ENCODE results near the gene RPS19BP1.
A peak's percentile ranks its signal among the peaks of the same experiment; 100 is the strongest.
"Not testable (repeated sequence)": the region's sequence is repeated elsewhere in the genome, so short reads cannot be mapped to it uniquely, and the experiment has no call there.

Gene RPS19BP1

DNA sequence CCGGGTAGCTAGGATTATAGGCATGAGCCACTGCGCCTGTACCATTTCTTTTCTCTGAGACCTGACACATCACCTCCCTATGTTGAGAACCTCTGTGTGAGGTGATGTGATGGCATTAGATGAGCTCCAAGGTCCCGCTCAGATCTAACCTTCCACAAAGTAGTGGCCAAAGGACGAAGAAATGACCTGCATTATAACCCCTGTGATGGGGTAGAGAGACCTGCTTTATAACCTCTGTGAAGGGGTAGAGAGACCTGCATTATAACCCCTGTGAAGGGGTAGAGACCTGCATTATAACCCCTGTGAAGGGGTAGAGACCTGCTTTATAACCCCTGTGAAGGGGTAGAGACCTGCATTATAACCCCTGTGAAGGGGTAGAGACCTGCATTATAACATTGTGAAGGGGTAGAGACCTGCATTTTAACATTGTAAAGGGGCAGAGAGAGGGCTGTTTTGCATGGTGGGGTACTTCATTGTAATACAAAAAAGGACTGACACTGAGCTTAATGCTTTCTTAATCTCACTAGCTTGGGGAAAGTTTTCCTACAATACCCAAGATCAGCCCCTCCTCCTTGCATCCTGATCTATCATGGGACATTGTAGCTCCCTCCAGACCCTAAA, 21.9 kb downstream of the RPS19BP1 start:
- DNase-seq, result no peak

DNA sequence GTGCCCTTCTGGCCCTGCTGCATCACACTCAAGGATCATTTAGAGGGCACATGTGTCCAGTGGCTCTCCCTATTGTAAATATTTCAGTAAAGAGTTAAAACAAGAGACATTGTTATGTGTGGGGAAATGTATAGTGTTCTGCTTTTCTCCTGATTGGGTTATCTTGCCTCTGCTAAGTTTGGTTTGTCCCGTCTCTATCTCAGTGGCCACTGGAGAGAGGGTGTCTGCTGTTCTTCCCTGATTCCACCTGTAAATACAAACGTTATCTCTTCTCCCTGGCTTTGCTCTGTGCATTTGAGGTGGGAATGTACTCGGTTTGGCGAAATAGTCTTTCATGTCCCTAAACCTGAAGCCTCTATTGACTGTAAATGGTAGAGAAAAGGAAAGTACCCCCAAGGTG, 24.2 kb downstream of the RPS19BP1 start:
- no peak for DNase-seq

DNA sequence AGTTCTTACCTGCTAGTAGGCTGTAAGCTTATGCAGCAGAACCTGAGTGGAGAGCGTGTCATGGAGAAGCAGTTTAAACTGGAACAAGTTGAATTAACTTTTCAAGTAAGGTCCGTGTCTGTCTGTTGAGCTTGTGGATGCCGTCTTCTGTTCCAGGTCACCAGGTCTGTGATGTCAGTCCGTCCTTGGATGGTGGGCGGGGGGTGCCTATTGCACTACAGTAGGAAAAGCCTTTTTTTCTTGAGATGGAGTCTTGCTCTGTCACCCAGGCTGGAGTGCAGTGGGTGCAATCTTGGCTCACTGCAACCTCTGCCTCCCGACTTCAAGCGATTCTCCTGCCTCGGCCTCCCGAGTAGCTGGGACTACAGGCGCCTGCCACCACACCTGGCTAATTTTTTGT, 25.5 kb downstream of the RPS19BP1 start:
- DNase-seq, result not testable (repeated sequence)

DNA sequence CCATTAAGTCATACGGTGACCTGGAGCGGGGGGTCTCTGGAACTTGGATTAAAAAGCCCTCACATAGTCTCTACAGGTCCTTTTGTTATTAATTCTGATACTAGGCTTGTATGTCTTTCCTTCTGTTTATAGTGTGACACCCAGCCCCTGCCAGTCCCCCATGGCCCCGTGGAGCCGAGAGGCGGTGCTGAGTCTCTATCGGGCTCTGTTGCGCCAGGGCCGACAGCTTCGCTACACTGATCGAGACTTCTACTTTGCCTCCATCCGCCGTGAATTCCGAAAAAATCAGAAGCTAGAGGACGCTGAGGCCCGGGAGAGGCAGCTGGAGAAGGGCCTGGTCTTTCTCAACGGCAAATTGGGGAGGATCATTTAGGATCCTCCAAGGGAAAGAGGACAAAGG, 28.5 kb downstream of the RPS19BP1 start:
- DNase-seq, result no peak

DNA sequence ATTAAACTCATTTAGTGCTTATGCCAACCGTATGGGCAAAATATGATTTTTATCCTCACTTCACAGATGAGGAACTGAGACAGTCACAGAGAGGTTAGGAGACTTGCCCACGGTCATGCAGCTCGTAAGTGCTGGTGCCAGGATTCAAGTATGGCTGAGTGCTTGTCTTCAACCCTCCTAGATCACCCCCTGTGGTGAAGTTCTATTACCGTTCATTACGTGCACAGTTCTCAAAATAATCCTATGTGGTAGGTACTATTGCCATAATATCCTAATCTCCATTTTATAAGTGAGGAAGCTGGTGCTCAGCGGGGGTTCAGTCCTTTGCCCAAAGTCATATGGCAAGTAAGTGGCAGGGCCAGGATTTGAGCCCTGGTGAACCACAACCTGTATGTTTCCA, 28.9 kb downstream of the RPS19BP1 start:
- no peak for DNase-seq

DNA sequence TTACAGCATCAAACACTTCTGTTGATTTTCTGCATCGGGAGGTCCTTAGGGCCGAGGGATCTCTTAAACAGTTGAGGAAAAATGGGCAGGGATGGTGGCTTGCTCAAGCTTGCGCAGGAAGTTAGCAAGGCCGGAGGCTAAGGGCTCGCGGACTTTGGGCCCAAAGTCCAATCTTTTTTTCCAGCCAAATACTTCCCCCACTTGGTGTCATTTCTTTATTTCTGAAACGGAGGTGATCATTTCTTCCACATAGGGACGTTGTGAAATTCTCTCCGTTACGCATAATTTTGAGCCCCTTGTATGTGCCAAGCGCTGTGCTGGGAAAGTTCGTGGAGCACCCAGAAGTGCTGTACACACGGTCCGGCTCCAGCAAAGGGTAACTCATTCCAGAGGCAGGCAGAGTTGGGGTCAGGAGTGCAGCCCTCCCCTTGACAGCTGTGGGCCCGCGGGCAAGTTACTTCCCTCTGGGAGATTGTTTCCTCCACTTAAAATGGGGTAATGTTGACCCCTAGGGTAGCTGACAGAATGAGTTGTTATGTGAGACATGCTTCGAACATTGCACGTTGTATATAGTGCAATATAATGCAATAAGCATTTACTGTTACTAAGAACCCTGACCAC, 29.6 kb downstream of the RPS19BP1 start:
- no peak for DNase-seq

DNA sequence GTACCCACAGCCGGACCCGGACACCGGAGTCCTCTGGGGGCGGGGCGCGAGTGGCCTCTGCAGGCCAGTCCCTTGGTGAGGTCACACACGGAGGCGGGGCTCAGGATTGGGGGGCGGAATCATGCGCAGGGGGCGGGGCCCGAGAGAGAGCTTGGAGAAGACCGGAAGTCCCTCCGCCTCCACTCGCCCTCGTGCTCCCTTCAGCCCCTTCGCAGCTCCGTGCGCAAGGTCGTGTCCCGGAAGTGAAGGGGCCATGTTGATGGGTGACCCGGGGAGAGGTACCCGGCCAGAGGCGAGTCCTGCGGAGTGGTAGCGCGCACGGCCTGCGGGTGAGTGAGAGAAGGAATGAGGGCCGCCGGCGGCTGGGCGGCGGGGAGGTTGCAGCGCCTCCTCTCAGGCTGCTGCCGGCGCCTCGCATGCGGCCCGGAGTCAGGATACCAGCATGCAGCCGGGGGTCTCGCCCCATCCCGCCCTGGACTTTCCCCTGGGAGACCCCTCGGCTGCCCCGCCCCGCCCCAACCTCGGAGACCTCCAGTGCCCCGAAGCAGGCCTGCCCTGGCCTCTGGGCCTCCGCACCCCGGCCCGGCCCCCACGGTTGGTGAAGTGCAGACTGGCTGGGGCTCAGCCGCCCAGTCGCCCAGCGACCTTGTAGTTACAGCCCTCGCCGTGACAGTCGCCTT, 30.3 kb downstream of the RPS19BP1 start, which contains the start of gene MIEF1:
TSS of gene MIEF1 (plus strand) at position 182 of the 680 bp plus-strand sequence. CDS start 9,005 bp downstream, outside the sequence.
- peak; percentile 97 for DNase-seq

DNA sequence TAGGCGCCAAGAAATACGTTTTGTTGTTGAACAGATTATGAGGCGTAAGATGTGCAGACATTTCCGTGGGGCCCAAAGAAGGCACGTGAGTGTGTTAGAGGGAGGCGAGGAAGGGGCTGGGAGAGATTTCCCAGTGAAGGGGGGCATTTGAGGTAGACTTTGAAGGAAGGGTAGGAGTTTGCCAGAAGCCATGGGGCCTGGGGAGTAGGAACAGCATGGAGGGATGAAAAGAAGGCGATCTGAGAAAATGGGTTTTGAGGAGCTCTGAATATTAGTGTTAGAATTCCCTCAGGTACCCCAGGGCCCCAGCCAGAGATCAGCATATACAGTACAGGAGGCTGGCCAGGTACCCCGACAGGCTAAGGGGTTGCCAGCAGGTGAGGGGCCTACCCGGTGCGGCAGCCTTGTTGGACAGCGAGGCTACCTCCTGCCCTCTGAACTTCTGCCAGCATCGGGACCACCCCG, 30.9 kb downstream of the RPS19BP1 start:
- no peak for DNase-seq

DNA sequence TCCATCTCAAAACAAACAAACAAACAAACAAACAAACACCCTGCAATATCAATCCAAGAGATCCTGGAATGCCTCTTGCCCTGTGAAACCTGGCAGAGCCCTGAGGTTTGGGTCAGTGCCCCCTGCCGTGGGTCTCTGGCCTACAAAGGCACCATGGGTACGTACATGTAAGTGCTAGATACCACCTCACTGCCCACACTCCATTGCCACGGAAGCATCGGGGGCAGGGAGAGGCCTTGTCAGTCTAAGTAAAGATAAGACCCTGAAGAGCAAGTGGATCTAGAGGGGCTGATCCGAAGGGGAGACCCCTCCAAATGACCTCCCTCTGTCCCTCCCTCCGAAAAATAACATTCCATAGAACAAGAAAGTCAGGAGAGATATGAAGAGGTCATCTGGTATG, 32.4 kb downstream of the RPS19BP1 start:
- DNase-seq, result no peak

DNA sequence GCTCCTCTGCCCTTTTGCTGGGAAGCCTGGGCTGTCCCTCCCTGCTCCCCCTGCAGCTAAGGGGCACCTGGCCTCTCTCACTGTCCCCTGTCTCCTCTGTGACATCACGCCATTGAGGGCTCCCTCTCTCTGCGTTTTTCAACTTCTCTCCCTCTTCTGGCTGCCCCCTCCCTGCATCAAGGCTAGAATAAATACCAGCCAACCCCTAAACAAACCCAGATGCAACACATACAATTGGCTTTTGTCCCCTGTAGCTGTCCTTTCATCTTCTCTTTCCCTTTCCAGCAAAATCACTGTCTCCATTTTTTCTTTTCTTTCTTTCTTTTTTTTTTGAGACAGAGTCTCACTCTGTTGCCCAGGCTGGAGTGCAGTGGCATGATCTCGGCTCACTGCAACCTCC, 33.7 kb downstream of the RPS19BP1 start:
- DNase-seq, result no peak

DNA sequence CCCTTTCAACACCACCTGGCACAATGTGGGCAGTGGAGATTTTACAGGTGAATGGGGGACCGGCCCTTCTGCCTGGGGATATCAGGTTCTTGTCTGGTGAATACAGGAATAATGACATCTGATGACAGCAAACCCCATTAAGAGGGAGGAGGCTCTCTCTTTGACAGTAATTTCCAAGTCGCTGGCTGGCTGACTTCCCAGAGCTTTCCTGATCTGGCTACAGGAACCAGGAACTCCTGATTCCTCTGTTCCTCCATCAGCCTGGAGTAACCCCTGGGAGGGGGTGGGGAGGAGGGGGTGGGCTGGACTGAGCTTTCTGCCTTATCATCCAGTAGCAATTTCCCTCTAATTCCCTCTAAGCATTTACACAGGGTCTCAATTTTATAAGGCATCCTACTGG, 34.2 kb downstream of the RPS19BP1 start:
- no peak for DNase-seq

DNA sequence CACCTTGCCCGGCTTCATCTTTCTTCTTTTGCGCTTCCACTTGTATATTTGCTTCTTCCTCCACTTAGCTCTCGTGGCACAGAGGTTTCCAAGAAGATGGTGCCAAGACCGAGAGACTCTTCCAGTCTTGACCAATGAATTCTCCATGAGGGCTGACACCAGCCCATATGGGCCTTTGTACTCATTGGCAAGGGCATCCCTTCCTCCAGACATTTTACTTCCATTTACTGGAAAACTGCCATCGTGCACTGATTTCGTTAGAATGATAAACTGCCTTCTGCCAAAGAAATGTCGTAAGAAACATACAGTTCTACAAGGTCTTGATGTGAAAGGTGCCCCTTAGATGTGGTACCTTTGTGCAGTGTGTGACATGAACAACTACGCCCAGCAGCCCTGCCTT, 35.1 kb downstream of the RPS19BP1 start:
- no peak for DNase-seq

DNA sequence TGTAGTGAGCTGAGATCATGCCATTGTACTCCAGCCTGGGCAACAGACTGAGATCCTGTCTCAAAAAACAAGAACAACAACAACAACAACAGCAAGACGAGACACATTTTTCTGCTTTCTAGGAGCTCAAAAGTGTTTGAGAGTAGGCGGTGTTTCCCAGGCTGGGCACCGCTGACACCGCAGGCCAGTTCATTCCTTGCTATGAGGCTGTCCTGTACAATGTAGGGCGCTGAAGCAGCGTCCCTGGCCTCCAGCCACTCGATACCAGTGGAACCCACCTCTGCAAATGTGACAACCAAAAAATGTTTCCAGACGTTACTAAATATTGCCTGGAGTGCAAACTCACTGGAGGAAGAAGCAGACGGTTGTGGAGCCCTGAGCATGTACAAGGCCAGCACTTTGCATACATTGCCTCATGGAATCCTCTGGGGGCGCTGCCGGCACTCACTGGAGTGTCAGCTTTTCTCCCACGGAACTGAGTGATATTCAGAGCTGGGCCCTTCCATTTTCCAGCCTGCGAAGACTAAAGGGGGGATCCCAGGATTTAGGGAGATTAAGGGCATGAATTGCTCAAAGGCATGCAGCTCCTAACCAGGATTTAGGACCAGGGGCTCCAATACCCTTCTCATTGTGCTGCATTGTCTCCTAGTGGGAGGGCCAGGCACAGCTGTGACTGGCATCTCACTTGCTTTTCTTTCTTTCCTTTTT, 36.3 kb downstream of the RPS19BP1 start:
- DNase-seq, result peak; percentile 79

DNA sequence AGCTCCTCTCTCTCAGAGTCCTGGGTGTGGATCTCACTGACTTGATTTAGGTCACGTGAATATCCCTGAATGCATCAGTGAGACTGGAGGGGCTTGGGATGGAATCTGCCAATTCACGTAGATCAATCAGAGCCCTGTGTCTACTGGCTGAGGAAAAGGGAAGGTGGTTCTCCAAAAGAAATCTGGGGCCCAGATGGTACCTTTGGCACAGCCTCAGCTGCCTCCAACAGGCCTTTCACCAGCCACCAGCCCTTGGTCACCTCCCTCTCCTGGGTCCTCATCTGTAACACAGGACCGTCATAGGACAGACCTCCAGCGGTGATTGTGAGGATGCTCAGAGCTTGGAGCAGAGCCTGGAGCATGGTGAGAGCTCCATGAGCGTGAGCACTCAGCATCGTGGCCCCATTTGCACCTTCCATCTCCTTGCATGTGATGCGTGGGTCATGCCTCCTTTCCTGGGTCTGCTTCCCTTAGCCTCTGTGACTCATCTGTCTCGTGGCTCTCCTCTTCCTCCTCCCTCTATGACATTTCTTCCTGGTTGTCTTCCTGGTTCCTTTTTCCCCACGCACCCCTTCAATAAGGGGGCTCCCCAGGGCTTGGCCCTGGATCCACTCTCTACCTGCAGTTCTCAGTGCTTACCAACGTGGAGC, 38.0 kb downstream of the RPS19BP1 start:
- DNase-seq, result no peak

DNA sequence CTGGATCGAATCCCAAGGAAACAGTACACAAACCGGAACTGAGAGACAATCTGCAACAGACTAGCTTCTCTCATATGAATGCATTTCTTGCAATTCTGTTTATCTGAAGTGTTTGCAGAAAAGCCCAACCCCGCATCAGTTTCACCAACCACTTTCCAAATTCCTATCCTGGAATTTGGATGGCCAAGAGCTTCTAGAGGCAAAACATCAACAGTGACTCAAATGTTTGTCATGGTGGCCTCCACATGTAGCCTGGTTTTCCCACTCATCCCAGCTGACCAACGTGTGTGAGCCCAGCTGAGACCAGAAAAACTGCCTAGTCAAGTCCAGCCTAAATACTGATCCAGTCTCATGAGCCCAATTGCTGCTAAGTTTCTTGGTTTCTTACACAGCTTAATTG, 38.8 kb downstream of the RPS19BP1 start:
- DNase-seq, result no peak

DNA sequence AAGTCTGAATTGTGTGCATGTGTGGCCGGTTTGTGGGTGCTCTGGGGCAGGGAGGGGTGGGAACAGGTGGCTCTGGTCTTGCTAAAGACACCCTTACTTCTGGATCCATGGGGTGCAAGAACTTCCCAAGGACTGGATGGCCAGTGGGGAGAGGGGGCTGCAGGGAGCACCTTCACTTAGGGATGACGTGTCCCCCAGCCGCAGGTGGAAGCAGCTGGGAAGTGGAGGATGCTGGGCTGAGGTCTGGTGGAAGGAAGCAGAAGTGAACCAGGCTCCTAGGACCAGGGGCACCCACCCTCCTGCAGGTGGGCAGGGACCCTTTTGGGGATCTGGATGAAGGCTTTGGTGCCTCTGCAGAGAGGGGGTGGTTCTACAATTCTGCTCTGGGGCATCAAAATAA, 40.4 kb downstream of the RPS19BP1 start:
- no peak for DNase-seq

DNA sequence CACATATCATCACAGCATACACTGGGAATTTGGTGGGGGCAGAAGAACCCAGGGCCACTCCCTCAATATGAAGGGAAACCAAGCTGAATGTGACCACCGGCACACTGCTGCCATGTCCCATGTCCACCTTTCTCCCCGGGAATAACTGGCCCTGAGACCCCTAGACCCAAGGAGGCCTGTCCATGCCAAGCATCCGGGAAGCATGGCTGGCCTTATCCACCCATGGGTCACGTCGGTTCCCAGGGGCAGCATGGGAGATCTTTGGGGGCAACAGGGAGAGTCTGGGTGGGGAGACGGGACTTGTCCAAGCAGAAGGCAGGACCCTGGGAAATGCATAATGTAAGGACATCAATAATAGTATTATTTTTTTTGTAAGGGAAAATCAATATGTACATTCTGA, 40.9 kb downstream of the RPS19BP1 start:
- DNase-seq, result no peak

DNA sequence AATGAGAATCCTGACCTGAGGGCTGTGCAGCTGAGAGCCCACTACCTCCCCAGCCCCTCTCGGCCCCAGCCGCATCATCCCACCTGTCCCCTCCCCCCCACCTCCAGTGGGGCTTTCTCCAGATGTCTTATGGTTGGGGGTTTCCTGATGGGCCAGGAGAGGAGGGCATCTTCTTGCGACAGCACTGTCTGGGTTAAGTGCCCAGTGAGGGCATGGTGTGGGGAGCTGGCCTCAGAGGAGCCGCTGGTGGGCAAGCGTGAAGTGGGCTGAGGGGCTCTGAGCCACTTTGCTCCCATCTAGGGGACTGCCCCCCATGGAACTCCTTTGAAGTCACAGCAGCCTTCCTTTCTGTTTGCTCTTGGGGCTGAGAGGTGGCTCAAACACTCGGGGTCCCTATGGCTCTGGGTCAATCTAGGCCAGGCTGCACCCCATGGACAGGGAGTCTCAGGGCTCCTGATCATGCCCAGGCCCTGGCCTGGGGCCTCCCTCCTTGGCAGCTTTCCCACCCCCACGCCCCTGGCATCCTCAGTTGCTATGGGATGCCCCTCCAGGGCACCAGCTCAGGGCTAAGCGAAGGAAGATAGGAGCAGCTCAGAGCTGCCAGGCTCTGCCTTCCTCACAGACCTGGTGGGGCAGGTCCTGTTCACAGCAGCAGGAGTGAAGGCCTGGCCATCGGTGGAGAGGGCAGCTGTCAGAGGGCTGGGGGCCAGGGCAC, 41.4 kb downstream of the RPS19BP1 start:
- no peak for DNase-seq

DNA sequence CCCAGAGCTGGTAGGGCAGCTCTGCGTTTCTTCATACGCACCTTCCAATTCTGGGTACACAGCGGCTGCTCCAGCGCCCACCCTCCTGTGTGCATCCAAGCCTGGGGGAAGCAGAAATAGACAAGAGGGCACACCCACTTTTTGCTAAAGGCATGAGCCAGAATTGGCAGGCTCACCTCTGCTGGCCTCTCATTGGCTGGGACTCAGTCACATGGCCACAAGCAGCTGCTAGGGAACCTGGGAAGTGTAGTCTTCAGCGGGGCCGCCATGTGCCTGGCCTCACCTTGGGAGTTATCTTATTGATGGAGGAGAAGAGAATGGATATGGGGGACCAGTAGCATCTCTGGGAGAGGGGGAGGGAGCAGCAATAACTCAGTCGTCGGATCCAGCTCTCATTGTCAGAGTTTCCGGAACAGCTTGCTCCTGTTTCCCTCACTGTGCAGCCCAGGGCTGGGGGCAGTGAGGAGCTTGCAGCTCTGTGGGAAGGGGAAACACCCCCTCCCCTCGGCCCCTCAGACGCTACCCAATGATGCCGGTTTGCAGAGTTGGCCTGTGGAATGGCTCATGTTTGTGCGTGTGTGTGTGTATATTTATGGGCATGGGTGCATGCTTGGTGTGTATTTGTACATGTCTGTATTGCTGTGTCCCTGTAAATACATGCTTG, 42.3 kb downstream of the RPS19BP1 start:
- DNase-seq, result peak; percentile 89

DNA sequence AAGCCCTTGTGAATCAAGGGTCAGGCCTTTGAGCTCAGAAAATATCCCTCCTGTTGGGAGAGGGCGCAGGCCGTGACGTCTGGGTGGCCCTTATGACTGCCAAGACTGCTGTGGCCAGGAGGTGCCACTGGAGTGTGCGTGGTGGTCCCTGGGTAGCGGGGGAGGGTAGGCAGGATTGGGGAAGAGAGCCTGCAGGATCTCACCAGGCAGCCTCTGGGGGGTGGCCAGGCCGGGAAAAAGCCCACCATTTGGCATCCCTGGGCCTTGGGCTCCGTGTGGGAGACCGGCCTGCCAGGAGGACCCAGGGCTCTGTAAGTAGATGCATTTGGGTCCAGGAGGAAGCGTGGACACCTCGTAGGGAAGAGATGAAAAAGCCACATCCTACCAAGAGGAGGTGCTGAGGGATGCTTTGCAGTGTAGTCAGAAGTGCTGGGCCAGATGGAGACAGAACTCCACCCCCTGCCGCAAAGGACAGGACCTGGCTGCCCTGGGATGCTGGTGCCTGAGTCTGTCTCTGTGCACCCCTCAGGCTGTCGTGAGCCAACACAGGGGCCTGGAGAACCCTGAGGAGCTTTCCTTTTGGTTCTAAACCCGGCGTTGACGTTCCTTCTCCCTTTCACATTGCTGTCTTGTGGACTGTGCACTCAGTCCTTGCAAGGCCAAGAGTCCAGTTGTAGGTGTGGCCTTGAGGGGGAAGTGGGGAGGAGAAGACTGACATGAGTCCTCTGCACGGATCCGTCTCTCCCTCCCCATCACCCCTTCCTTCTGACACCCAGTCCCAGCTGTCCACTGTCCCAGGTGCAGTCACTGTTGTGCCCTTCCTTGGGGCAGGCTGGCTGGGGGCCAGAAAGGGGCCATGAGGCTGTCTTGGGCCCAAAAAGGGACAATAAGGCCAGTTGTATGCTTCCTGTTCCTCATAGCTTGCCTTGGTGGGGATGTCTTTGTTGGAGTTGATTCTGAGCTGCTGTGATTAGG, 43.2 kb downstream of the RPS19BP1 start:
- DNase-seq, result no peak
